Measurements from ENCODE around the gene ABHD12. TPM values are rescaled to one million over a fixed set of nuclear protein-coding genes. Genes with fewer than 3 reads are reported as not detected.

ABHD12 gene
- total RNA-seq, 2 experiments from 2014 or later, result 13.0 to 14.7 TPM

GRCh38 chr20:25306991-25307903, 83.4 kb downstream of the ABHD12 start:
- H3K27ac Mint-ChIP-seq, result no peak overlapping the region
- no peaks in the 10 kb centered on the region for H3K9me3 Mint-ChIP-seq
- CTCF ChIA-PET, result interaction anchor here (0.6 to 5.3 kb wide), 4 partner anchors 11 to 92 kb away, joined by 3 to 25 read pairs (median 4); no protein-coding TSS in a partner anchor
- H3K4me3 Mint-ChIP-seq, result no peak overlapping the region
- intact Hi-C loops (cut with micrococcal nuclease), result no loop called here
- H3K27me3 Mint-ChIP-seq (ENCODE audit: low read depth), result no peaks in the 10 kb centered on the region
- peaks cover 24% of the 10 kb centered on the region for H3K4me1 Mint-ChIP-seq (ENCODE audit: low read depth)
- H3K36me3 Mint-ChIP-seq (ENCODE audit: low read depth), result no peaks in the 10 kb centered on the region
- DNase-seq, result no peak

- intact Hi-C loops (cut with micrococcal nuclease), result no loop called here
- Mint-ChIP-seq H3K36me3 (ENCODE audit: low read depth) (no peaks in the 10 kb centered on the region), H3K27ac (no peak overlapping the region), H3K4me1 (ENCODE audit: low read depth) (no peaks in the 10 kb centered on the region), H3K4me3 (no peak overlapping the region), H3K27me3 (ENCODE audit: low read depth) (no peaks in the 10 kb centered on the region), H3K9me3 (no peaks in the 10 kb centered on the region)
- CTCF ChIA-PET, result no interaction called here
- no peak for DNase-seq
Observed at GRCh38 chr20:25304025-25304549, 86.5 kb downstream of the ABHD12 start.

GRCh38 chr20:25303292-25304024, 87.2 kb downstream of the ABHD12 start:
- CTCF ChIA-PET, result no interaction called here
- no peak for DNase-seq
- no peak overlapping the region for H3K27ac Mint-ChIP-seq
- H3K27me3 Mint-ChIP-seq (ENCODE audit: low read depth), result no peaks in the 10 kb centered on the region
- H3K36me3 Mint-ChIP-seq (ENCODE audit: low read depth), result no peaks in the 10 kb centered on the region
- intact Hi-C loops (cut with micrococcal nuclease), result no loop called here
- no peak overlapping the region for H3K4me3 Mint-ChIP-seq
- no peaks in the 10 kb centered on the region for H3K4me1 Mint-ChIP-seq (ENCODE audit: low read depth)
- H3K9me3 Mint-ChIP-seq, result no peaks in the 10 kb centered on the region

DNA sequence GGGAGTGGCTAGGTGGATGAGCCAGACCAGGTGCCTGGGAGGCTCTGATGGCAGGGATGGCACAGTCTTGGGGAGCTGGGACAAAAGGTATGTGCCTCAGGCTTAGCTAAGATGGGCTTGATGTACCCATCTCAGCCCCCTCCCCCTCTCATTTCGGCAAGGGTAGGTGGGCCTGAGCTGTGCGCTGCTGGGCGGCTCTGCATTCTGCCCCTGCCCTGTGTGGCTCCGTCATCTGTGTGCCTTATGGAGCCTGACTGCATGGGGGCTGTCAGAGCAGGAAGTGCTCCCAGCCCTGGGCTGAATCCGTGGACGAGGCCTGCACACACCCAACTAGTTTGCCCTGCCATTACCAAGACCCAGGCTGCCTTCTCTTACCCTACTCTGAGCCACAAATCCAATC, 88.0 kb downstream of the ABHD12 start:
- Mint-ChIP-seq H3K9me3 (no peaks in the 10 kb centered on the region), H3K27ac (no peak overlapping the region)

GRCh38 chr20:25301357-25301920, 89.2 kb downstream of the ABHD12 start:
- intact Hi-C loops (cut with micrococcal nuclease), result no loop called here
- CTCF ChIA-PET, result interaction anchor here (1.0 to 2.8 kb wide), 2 partner anchors 98 kb away, joined by 4 to 11 read pairs; no protein-coding TSS in a partner anchor
- Mint-ChIP-seq H3K36me3 (ENCODE audit: low read depth) (no peaks in the 10 kb centered on the region), H3K27ac (no peak overlapping the region), H3K4me1 (ENCODE audit: low read depth) (no peaks in the 10 kb centered on the region), H3K27me3 (ENCODE audit: low read depth) (no peaks in the 10 kb centered on the region), H3K4me3 (no peak overlapping the region), H3K9me3 (no peaks in the 10 kb centered on the region)
- DNase-seq, result no peak

More for the DNA sequence above, 88.0 kb downstream of the ABHD12 start:
- no peaks in the 10 kb centered on the region for H3K4me1 Mint-ChIP-seq (ENCODE audit: low read depth)
- no peak overlapping the region for H3K4me3 Mint-ChIP-seq
- no peaks in the 10 kb centered on the region for H3K27me3 Mint-ChIP-seq (ENCODE audit: low read depth)
- CTCF ChIA-PET, result interaction anchor here (1.0 kb wide), 1 partner anchor 97 kb away, joined by 4 read pairs; no protein-coding TSS in a partner anchor
- no peaks in the 10 kb centered on the region for H3K36me3 Mint-ChIP-seq (ENCODE audit: low read depth)
- intact Hi-C loops (cut with micrococcal nuclease), result no loop called here
- DNase-seq, result no peak

DNA sequence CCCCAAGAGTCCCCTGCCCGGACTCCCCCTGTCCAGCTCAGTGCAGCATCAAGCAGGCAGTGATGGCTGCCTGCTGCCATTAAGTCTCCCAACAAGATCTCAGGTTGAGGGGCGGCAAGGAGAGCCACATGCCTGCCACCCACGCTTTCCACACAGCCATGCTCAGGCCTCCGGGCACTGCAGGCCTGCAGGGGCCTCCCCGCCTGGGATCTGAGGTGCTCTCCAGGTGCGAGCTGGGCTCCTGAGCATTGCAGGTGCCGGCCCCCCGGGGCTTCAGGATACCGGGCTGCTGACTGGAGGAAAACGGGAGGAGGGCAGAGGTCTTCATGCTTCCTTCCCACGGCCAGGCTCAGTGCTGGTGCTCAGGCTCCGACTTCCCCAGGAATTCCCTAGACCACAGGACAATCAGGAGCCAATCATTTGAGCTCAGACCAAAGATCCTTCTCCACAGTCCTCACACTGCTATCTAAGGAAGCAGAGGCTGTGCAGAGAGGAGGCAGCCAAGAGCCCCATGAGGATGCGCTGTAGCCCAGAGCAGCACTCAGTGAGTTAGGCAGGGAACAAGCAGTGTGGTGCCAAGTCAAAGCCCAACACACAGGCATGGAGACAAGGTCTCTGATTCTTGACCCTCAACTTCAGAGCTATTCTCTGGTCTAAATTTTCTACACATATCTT, 90.0 kb downstream of the ABHD12 start:
- CTCF ChIA-PET, result interaction anchor here (2.8 kb wide), 1 partner anchor 99 kb away, joined by 11 read pairs; no protein-coding TSS in a partner anchor
- Mint-ChIP-seq H3K27me3 (ENCODE audit: low read depth) (no peaks in the 10 kb centered on the region), H3K27ac (no peak overlapping the region), H3K4me3 (no peak overlapping the region), H3K36me3 (ENCODE audit: low read depth) (no peaks in the 10 kb centered on the region), H3K4me1 (ENCODE audit: low read depth) (no peaks in the 10 kb centered on the region), H3K9me3 (no peaks in the 10 kb centered on the region)
- DNase-seq, result no peak
- intact Hi-C loops (cut with micrococcal nuclease), result no loop called here

- intact Hi-C loops (cut with micrococcal nuclease), result loop anchor here (5.0 kb wide), 1 partner anchor 53 kb away; the partner anchor contains the start of gene PYGB
- Mint-ChIP-seq H3K36me3 (ENCODE audit: low read depth) (peaks cover under 1% of the 10 kb centered on the region), H3K4me3 (no peak overlapping the region), H3K27ac (peak overlapping the region; percentile 39), H3K4me1 (ENCODE audit: low read depth) (no peaks in the 10 kb centered on the region), H3K9me3 (no peaks in the 10 kb centered on the region), H3K27me3 (ENCODE audit: low read depth) (no peaks in the 10 kb centered on the region)
- no peak for DNase-seq
- CTCF ChIA-PET, result interaction anchor here (1.1 to 2.8 kb wide), 3 partner anchors 52 to 99 kb away, joined by 4 to 11 read pairs (median 5); partner anchors contain the start of gene PYGB
Observed at GRCh38 chr20:25299806-25300205, 90.8 kb downstream of the ABHD12 start.

DNA sequence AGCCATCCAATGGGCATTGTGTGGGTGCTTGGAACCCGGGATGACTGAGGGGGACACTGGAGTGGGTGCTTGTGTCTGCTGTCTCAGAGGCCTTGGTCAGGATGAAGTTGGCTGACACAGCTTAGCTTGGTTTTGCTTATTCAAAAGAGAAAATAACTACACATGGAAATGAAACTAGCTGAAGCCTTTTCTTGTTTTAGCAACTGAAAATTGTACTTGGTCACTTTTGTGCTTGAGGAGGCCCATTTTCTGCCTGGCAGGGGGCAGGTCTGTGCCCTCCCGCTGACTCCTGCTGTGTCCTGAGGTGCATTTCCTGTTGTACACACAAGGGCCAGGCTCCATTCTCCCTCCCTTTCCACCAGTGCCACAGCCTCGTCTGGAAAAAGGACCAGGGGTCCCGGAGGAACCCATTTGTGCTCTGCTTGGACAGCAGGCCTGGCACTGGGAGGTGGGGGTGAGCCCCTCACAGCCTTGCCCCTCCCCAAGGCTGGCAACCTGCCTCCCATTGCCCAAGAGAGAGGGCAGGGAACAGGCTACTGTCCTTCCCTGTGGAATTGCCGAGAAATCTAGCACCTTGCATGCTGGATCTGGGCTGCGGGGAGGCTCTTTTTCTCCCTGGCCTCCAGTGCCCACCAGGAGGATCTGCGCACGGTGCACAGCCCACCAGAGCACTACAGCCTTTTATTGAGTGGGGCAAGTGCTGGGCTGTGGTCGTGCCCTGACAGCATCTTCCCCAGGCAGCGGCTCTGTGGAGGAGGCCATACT, 93.3 kb downstream of the ABHD12 start:
- intact Hi-C loops (cut with micrococcal nuclease), result loop anchor here (2.0 to 5.0 kb wide), 3 partner anchors 50 to 303 kb away; partner anchors contain the start of gene PYGB
- Mint-ChIP-seq H3K36me3 (ENCODE audit: low read depth) (peaks cover 1% of the 10 kb centered on the region), H3K4me1 (ENCODE audit: low read depth) (no peaks in the 10 kb centered on the region), H3K4me3 (no peak overlapping the region), H3K27ac (no peak overlapping the region), H3K9me3 (no peaks in the 10 kb centered on the region), H3K27me3 (ENCODE audit: low read depth) (no peaks in the 10 kb centered on the region)
- DNase-seq, result no peak
- CTCF ChIA-PET, result interaction anchor here (1.0 kb wide), 1 partner anchor 102 kb away, joined by 3 read pairs; no protein-coding TSS in a partner anchor

DNA sequence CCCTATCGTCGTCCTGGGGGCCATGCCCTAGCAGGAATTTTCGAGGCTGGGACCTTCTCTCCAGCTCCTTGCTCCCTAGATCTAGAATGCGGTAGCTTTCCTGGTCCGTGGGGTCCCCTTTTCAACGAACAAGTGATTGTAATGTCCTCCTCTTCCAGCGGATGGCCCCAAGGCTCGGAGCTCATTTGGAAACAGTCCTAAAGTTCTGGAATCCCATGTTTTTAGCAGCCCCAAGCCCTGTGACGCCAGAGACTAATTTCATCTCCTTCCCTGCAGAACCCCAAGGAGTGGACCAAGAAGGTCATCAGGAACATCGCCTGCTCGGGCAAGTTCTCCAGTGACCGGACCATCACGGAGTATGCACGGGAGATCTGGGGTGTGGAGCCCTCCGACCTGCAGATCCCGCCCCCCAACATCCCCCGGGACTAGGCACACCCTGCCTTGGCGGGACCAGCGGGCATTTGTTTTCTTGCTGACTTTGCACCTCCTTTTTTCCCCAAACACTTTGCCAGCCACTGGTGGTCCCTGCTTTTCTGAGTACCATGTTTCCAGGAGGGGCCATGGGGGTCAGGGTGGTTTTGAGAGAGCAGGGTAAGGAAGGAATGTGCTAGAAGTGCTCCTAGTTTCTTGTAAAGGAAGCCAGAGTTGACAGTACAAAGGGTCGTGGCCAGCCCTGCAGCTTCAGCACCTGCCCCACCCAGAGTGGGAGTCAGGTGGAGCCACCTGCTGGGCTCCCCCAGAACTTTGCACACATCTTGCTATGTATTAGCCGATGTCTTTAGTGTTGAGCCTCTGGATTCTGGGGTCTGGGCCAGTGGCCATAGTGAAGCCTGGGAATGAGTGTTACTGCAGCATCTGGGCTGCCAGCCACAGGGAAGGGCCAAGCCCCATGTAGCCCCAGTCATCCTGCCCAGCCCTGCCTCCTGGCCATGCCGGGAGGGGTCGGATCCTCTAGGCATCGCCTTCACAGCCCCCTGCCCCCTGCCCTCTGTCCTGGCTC, 94.2 kb downstream of the ABHD12 start:
- no peak overlapping the region for H3K4me3 Mint-ChIP-seq
- H3K27me3 Mint-ChIP-seq (ENCODE audit: low read depth), result no peaks in the 10 kb centered on the region
- no peaks in the 10 kb centered on the region for H3K4me1 Mint-ChIP-seq (ENCODE audit: low read depth)
- peak; percentile 49 for DNase-seq
- no peaks in the 10 kb centered on the region for H3K9me3 Mint-ChIP-seq
- no peak overlapping the region for H3K27ac Mint-ChIP-seq
- peaks cover 1% of the 10 kb centered on the region for H3K36me3 Mint-ChIP-seq (ENCODE audit: low read depth)
- intact Hi-C loops (cut with micrococcal nuclease), result loop anchor here (2.0 to 5.0 kb wide), 3 partner anchors 49 to 302 kb away; partner anchors contain the start of gene PYGB
- CTCF ChIA-PET, result interaction anchor here (0.6 to 3.9 kb wide), 9 partner anchors 11 to 232 kb away, joined by 3 to 49 read pairs (median 4); no protein-coding TSS in a partner anchor
